WTC11 (cell line): ENCODE measurements around the gene KAT8. TPM values are rescaled to one million over a fixed set of nuclear protein-coding genes. Genes with fewer than 3 reads are reported as not detected.
A peak's percentile ranks its signal among the peaks of the same experiment; 100 is the strongest.

Experiments used
- ATAC-seq: fragments of 200-7000 bp; cut with Tn5 transposase; 2 replicates; pipeline ENCODE4 v1.10.0; 2021; ENCODE audit warnings: mild to moderate bottlenecking, moderate library complexity
- CTCF ChIA-PET: fragments of 300-600 bp; sonication (Branson Sonifier 250); formaldehyde crosslinking; loops from one replicate; lab custom pipeline; 2021; ENCODE audit warnings: antibody characterized with exemption; lab: Charles Lee
- POLR2A ChIA-PET: fragments of 350-600 bp; sonication (Branson Sonifier 250); formaldehyde crosslinking; loops from one replicate; lab custom pipeline; 2021; ENCODE audit warnings: antibody characterized with exemption; lab: Charles Lee
- DNase-seq: peaks from one replicate; pipeline ENCODE4 v3.0.0; 2021; ENCODE audit warnings: low spot score
- H3K27ac Mint-ChIP-seq: 2 replicates; pipeline ENCODE4 v1.8.0; 2021; ENCODE audit warnings: mixed read lengths
- H3K27me3 Mint-ChIP-seq: 2 replicates; pipeline ENCODE4 v1.8.0; 2021; ENCODE audit warnings: low read depth, mild to moderate bottlenecking, moderate library complexity, mixed read lengths
- H3K36me3 Mint-ChIP-seq: 2 replicates; pipeline ENCODE4 v1.8.0; 2021; ENCODE audit warnings: mixed read lengths
- H3K4me1 Mint-ChIP-seq: 2 replicates; pipeline ENCODE4 v1.8.0; 2022; ENCODE audit warnings: mixed read lengths
- H3K4me3 Mint-ChIP-seq: 2 replicates; pipeline ENCODE4 v1.8.0; 2021; ENCODE audit warnings: mild to moderate bottlenecking, moderate library complexity, mixed read lengths
- H3K9me3 Mint-ChIP-seq: 2 replicates; pipeline ENCODE4 v1.8.0; 2021; ENCODE audit warnings: mixed read lengths
- CREB1 ChIP-seq: sonication (generic); formaldehyde crosslinking; IDR thresholded peaks from 2 replicates; pipeline ENCODE4 v1.8.0; 2023; ENCODE audit warnings: mild to moderate bottlenecking, missing genetic modification reagents
- ETV6 ChIP-seq: sonication (generic); formaldehyde crosslinking; IDR thresholded peaks from 2 replicates; pipeline ENCODE4 v1.8.1; 2022; ENCODE audit warnings: mild to moderate bottlenecking, missing genetic modification reagents
- FOXK1 ChIP-seq: sonication (generic); formaldehyde crosslinking; IDR thresholded peaks from 2 replicates; pipeline ENCODE4 v1.8.0; 2022; ENCODE audit warnings: mild to moderate bottlenecking, moderate library complexity, missing genetic modification reagents
- FOXP1 ChIP-seq: sonication (generic); formaldehyde crosslinking; IDR thresholded peaks from 2 replicates; pipeline ENCODE4 v1.8.0; 2022; ENCODE audit warnings: missing genetic modification reagents, mild to moderate bottlenecking, moderate library complexity, borderline replicate concordance
- GTF2I ChIP-seq: fragments of 250-450 bp; sonication (Bioruptor Pico); conservative IDR thresholded peaks from 2 replicates; pipeline ENCODE4 v1.4.0; 2021; ENCODE audit warnings: mild to moderate bottlenecking
- NFE2L1 ChIP-seq: sonication (generic); formaldehyde crosslinking; IDR thresholded peaks from 2 replicates; pipeline ENCODE4 v1.8.1; 2023; ENCODE audit warnings: missing genetic modification reagents
- NFYB ChIP-seq: sonication (generic); formaldehyde crosslinking; conservative IDR thresholded peaks from 2 replicates; pipeline ENCODE4 v1.8.0; 2022; ENCODE audit warnings: low read depth, missing genetic modification reagents
- NR2C2 ChIP-seq: sonication (generic); formaldehyde crosslinking; IDR thresholded peaks from 2 replicates; pipeline ENCODE4 v1.8.0; 2022; ENCODE audit warnings: mild to moderate bottlenecking, missing genetic modification reagents
- OVOL2 ChIP-seq: fragments of 250-450 bp; sonication (Bioruptor Pico); IDR thresholded peaks from 2 replicates; pipeline ENCODE4 v1.9.0; 2021; ENCODE audit warnings: mild to moderate bottlenecking, borderline replicate concordance
- PRRX2 ChIP-seq: fragments of 250-450 bp; sonication (Bioruptor Pico); IDR thresholded peaks from 2 replicates; pipeline ENCODE4 v1.8.0; 2021; ENCODE audit warnings: mild to moderate bottlenecking
- SMAD4 ChIP-seq: sonication (generic); formaldehyde crosslinking; IDR thresholded peaks from 2 replicates; pipeline ENCODE4 v1.8.0; 2022; ENCODE audit warnings: mild to moderate bottlenecking, missing genetic modification reagents
- USF2 ChIP-seq: sonication (generic); formaldehyde crosslinking; IDR thresholded peaks from 2 replicates; pipeline ENCODE4 v1.8.1; 2023; ENCODE audit warnings: mild to moderate bottlenecking, missing genetic modification reagents, moderate library complexity
- ZNF121 ChIP-seq: sonication (generic); formaldehyde crosslinking; IDR thresholded peaks from 2 replicates; pipeline ENCODE4 v1.8.0; 2023; ENCODE audit warnings: missing genetic modification reagents
- ZNF317 ChIP-seq: sonication (generic); formaldehyde crosslinking; IDR thresholded peaks from 2 replicates; pipeline ENCODE4 v1.8.1; 2023; ENCODE audit warnings: low read depth, mild to moderate bottlenecking, moderate library complexity, missing genetic modification reagents, borderline replicate concordance
- total RNA-seq: library from RNA; stranded (reverse); gene quantifications from 3 replicates; pipeline ENCODE4 v1.2.3, GENCODE V29; 2021
- TF ChIP-seq, protein P1 (sequence below): sonication (generic); formaldehyde crosslinking; IDR thresholded peaks from 2 replicates; pipeline ENCODE4 v1.8.0; 2023; ENCODE audit warnings: mild to moderate bottlenecking, missing genetic modification reagents
- TF ChIP-seq, protein P2 (sequence below): sonication (generic); formaldehyde crosslinking; IDR thresholded peaks from 2 replicates; pipeline ENCODE4 v1.8.0; 2022; ENCODE audit warnings: mild to moderate bottlenecking, missing genetic modification reagents
- TF ChIP-seq, protein P3 (sequence below): sonication (generic); formaldehyde crosslinking; IDR thresholded peaks from 2 replicates; pipeline ENCODE4 v1.8.1; 2022; ENCODE audit warnings: low read depth, mild to moderate bottlenecking, moderate library complexity, missing genetic modification reagents, borderline replicate concordance
- TF ChIP-seq, protein P4 (sequence below): sonication (generic); formaldehyde crosslinking; IDR thresholded peaks from 2 replicates; pipeline ENCODE4 v1.8.0; 2022; ENCODE audit warnings: mild to moderate bottlenecking, missing genetic modification reagents
- TF ChIP-seq, protein P5 (sequence below): sonication (generic); formaldehyde crosslinking; IDR thresholded peaks from 2 replicates; pipeline ENCODE4 v1.8.0; 2022; ENCODE audit warnings: missing genetic modification reagents
- TF ChIP-seq, protein P6 (sequence below): sonication (generic); formaldehyde crosslinking; IDR thresholded peaks from 2 replicates; pipeline ENCODE4 v1.8.1; 2022; ENCODE audit warnings: mild to moderate bottlenecking, missing genetic modification reagents, moderate library complexity, borderline replicate concordance

KAT8 gene
- total RNA-seq, 1 experiment from 2014 or later, result 70.8 TPM

DNA sequence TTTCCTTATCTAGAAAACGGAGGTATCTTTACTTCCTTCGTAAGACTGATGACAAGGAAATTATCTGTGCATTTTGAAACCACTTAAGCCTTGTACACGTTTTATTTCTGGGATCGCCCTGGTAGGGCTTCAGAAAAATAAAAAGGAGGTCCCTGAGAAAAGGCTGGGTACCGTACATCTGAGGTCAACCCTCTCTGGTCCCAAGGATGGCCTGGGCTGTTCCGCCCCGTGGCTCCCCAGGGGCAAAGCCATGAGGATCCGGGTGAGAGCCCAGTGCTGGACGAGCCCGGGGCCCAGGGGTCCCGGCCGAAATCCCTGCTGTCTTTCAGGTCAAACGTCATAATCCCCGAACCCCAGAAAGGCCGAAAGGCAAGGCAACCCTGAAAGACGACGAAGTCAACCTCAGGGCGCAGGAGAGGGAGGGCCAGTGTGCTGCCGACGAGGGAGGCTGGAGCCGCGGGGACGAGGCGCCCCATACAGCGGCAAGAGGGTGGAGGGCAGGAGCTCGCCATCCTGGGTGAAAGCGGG, 61.8 kb downstream of the KAT8 start (continued):
- TF ChIP-seq, protein P1, sequence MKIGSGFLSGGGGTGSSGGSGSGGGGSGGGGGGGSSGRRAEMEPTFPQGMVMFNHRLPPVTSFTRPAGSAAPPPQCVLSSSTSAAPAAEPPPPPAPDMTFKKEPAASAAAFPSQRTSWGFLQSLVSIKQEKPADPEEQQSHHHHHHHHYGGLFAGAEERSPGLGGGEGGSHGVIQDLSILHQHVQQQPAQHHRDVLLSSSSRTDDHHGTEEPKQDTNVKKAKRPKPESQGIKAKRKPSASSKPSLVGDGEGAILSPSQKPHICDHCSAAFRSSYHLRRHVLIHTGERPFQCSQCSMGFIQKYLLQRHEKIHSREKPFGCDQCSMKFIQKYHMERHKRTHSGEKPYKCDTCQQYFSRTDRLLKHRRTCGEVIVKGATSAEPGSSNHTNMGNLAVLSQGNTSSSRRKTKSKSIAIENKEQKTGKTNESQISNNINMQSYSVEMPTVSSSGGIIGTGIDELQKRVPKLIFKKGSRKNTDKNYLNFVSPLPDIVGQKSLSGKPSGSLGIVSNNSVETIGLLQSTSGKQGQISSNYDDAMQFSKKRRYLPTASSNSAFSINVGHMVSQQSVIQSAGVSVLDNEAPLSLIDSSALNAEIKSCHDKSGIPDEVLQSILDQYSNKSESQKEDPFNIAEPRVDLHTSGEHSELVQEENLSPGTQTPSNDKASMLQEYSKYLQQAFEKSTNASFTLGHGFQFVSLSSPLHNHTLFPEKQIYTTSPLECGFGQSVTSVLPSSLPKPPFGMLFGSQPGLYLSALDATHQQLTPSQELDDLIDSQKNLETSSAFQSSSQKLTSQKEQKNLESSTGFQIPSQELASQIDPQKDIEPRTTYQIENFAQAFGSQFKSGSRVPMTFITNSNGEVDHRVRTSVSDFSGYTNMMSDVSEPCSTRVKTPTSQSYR, result no peak
- TF ChIP-seq SMAD4 (peak; percentile 49; the same call in 1 of the 2 replicates), ZNF317 (CRISPR knock-in tag) (no peak), USF2 (CRISPR knock-in tag) (no peak), GTF2I (CRISPR knock-in tag) (peak; percentile 80), ZNF121 (peak; percentile 54)

- peak within 1 kb of the TSS; percentile 95 for H3K4me3 Mint-ChIP-seq
- H3K9me3 Mint-ChIP-seq, result no peaks in the 10 kb centered on the region
- peak; percentile 86 for DNase-seq
- no peaks in the 10 kb centered on the region for H3K27me3 Mint-ChIP-seq
- ATAC-seq, result peak; percentile 60
- peaks cover 39% of the 10 kb centered on the region for H3K36me3 Mint-ChIP-seq
- peaks cover 31% of the 10 kb centered on the region for H3K4me1 Mint-ChIP-seq
- H3K27ac Mint-ChIP-seq, result peak within 1 kb of the TSS; percentile 100
- ChIA-PET POLR2A (interaction anchor here (0.5 to 3.5 kb wide), 27 partner anchors 9 to 535 kb away, joined by 3 to 24 read pairs (median 5); partner anchors contain the start of genes KAT8, PRSS8, PYCARD and ZNF646), CTCF (interaction anchor here (1.3 to 1.8 kb wide), 4 partner anchors 37 to 226 kb away, joined by 3 to 18 read pairs (median 4); partner anchors contain the start of gene KAT8)
- TF ChIP-seq NFE2L1, result peak; percentile 80
- TF ChIP-seq NR2C2, result no peak
- peak; percentile 73 for TF ChIP-seq FOXP1 (CRISPR knock-in tag)
- TF ChIP-seq, protein P2, sequence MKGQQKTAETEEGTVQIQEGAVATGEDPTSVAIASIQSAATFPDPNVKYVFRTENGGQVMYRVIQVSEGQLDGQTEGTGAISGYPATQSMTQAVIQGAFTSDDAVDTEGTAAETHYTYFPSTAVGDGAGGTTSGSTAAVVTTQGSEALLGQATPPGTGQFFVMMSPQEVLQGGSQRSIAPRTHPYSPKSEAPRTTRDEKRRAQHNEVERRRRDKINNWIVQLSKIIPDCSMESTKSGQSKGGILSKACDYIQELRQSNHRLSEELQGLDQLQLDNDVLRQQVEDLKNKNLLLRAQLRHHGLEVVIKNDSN (CRISPR knock-in tag), result 0 out of 2 replicates have a peak, but pooled peaks have one; percentile 18
- peak; percentile 63; the same call in 1 of the 2 replicates for TF ChIP-seq FOXK1 (CRISPR knock-in tag)
- peak; percentile 63; the same call in 1 of the 2 replicates for TF ChIP-seq ETV6
- 0 out of 2 replicates have a peak, but pooled peaks have one; percentile 62 for TF ChIP-seq CREB1 (CRISPR knock-in tag)
- TF ChIP-seq, protein P3, sequence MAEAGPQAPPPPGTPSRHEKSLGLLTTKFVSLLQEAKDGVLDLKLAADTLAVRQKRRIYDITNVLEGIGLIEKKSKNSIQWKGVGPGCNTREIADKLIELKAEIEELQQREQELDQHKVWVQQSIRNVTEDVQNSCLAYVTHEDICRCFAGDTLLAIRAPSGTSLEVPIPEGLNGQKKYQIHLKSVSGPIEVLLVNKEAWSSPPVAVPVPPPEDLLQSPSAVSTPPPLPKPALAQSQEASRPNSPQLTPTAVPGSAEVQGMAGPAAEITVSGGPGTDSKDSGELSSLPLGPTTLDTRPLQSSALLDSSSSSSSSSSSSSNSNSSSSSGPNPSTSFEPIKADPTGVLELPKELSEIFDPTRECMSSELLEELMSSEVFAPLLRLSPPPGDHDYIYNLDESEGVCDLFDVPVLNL (CRISPR knock-in tag), result no peak; the same call in 1 of the 2 replicates
- TF ChIP-seq NFYB, result no peak
- no peak; the same call in 1 of the 2 replicates for TF ChIP-seq PRRX2 (CRISPR knock-in tag)
- TF ChIP-seq OVOL2, result peak; percentile 13; the same call in 1 of the 2 replicates
- TF ChIP-seq, protein P4, sequence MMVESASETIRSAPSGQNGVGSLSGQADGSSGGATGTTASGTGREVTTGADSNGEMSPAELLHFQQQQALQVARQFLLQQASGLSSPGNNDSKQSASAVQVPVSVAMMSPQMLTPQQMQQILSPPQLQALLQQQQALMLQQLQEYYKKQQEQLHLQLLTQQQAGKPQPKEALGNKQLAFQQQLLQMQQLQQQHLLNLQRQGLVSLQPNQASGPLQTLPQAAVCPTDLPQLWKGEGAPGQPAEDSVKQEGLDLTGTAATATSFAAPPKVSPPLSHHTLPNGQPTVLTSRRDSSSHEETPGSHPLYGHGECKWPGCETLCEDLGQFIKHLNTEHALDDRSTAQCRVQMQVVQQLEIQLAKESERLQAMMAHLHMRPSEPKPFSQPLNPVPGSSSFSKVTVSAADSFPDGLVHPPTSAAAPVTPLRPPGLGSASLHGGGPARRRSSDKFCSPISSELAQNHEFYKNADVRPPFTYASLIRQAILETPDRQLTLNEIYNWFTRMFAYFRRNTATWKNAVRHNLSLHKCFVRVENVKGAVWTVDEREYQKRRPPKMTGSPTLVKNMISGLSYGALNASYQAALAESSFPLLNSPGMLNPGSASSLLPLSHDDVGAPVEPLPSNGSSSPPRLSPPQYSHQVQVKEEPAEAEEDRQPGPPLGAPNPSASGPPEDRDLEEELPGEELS, result peak; percentile 46; the same call in 1 of the 2 replicates
- TF ChIP-seq, protein P5, sequence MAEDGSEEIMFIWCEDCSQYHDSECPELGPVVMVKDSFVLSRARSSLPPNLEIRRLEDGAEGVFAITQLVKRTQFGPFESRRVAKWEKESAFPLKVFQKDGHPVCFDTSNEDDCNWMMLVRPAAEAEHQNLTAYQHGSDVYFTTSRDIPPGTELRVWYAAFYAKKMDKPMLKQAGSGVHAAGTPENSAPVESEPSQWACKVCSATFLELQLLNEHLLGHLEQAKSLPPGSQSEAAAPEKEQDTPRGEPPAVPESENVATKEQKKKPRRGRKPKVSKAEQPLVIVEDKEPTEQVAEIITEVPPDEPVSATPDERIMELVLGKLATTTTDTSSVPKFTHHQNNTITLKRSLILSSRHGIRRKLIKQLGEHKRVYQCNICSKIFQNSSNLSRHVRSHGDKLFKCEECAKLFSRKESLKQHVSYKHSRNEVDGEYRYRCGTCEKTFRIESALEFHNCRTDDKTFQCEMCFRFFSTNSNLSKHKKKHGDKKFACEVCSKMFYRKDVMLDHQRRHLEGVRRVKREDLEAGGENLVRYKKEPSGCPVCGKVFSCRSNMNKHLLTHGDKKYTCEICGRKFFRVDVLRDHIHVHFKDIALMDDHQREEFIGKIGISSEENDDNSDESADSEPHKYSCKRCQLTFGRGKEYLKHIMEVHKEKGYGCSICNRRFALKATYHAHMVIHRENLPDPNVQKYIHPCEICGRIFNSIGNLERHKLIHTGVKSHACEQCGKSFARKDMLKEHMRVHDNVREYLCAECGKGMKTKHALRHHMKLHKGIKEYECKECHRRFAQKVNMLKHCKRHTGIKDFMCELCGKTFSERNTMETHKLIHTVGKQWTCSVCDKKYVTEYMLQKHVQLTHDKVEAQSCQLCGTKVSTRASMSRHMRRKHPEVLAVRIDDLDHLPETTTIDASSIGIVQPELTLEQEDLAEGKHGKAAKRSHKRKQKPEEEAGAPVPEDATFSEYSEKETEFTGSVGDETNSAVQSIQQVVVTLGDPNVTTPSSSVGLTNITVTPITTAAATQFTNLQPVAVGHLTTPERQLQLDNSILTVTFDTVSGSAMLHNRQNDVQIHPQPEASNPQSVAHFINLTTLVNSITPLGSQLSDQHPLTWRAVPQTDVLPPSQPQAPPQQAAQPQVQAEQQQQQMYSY, result no peak
- TF ChIP-seq, protein P6, sequence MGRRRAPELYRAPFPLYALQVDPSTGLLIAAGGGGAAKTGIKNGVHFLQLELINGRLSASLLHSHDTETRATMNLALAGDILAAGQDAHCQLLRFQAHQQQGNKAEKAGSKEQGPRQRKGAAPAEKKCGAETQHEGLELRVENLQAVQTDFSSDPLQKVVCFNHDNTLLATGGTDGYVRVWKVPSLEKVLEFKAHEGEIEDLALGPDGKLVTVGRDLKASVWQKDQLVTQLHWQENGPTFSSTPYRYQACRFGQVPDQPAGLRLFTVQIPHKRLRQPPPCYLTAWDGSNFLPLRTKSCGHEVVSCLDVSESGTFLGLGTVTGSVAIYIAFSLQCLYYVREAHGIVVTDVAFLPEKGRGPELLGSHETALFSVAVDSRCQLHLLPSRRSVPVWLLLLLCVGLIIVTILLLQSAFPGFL, result peak; percentile 86; the same call in 1 of the 2 replicates
These were observed 62.4 kb downstream of the KAT8 start, which contains the start of gene FUS for GRCh38 chr16:31179747-31180459. Gene FUS, plus strand, starts transcription at chr16:31180139. Its CDS starts 76 bp downstream, at chr16:31180215.
